SW480 (cell line): ENCODE data around the gene VPREB1.
"Not testable (repeated sequence)": the region's sequence is repeated elsewhere in the genome, so short reads cannot be mapped to it uniquely, and the experiment has no call there.

Experiments used
- DNase-seq: peaks from one replicate; pipeline ENCODE4 v3.0.0-alpha.2; 2016; ENCODE audit warnings: low spot score

Gene VPREB1, protein sequence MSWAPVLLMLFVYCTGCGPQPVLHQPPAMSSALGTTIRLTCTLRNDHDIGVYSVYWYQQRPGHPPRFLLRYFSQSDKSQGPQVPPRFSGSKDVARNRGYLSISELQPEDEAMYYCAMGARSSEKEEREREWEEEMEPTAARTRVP

GRCh38 chr22:22244316-22245250 is at the start of gene VPREB1:
Gene VPREB1 (plus strand): TSS chr22:22244786. CDS start chr22:22244814, 28 bp downstream.
- DNase-seq, result no peak

DNA sequence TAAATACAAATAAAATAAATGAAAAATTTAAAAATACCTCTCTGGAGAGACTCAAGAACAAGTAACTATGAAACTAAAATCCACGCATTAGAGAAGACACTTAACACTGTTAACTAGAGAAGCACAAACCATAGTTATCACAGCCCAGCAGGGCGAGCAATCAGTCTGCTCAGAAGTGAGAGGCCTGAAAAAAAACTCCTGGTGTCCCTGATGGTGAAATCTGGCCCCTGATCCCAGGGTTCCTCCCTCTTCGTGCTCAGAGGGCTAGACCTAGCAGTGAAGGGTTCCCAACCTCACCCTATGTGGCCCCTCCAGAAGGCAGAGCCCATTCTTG is 49.7 kb upstream of the VPREB1 start:
- no peak for DNase-seq

DNA sequence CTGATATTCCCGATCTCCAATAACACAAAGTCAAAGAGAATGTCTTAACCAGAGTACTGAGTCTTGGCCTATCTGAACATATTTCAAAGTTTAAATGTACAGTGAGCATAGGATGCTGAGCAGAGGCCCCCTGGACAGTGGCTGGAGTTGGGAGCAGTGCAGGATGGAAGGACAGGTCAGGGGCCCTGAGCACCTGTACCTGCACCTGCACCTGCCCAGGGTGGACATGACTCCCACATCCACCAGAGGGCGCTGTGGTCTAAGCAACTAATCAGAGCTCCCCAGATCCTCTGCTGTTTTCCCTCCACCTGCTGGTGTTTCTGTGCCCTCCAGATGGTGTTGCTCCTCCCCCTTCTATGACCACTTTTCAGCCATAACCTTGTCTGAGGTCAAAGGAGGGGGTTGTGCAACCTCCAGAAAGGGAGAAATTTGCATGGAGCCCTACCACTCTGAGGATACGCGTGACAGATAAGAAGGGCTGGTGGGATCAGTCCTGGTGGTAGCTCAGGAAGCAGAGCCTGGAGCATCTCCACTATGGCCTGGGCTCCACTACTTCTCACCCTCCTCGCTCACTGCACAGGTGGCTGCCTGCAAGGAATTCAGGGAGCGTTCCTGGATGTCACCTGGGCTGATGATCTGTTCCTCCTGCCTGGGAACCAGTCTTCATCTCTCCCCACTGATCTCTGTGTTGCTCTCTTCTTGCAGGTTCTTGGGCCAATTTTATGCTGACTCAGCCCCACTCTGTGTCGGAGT is 49.1 kb upstream of the VPREB1 start:
- peak; percentile 80 for DNase-seq

GRCh38 chr22:22196018-22196533 is 48.5 kb upstream of the VPREB1 start:
- no peak for DNase-seq

DNA sequence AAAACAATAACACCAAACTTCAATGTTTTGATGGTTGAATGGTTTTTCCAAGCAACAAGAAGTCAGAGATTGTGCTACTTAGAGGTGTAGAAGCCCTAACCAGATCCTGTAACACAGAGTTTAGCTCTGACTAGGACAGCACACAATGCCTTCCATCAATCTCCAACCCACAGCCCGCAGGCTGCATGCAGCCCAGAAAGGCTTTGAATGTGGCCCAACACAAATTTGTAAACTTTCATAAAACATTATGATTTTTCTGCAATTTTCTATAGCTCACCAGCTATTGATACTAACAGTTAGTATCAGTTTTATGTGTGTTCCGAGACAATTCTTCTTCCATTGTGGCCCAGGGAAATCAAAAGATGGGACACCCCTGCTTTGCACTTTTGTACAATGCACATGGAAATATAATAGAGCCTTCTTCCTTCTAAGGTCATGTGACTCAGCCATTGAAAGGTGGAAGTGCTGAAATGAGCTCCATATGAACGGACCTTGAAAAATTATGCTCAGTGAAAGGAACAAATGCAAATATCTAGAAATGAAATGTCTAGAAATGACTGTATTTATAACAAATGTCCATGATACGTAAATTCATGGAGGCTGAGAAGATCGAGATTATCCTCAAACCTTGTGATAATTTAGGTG is 47.6 kb upstream of the VPREB1 start:
- no peak for DNase-seq

DNA sequence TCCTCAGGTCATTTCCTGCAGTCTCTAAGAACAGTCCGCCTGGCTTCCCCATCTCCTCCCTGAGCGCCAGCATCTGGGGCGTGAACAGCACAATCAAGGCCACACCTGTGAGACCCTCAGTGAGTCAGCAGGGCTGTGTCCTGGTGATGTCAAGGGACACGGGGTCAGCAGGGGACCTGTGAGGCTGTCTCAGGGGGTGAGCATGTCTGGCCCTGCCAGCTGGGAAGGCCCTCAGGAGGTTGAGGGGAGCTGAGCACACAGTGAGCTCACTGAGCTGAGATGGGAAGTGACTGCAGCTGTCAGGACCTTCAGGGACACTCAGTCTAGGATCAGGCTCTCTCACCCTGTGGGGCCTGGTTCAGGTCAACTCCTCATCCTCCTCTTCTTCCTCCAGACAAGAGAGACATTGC is 46.6 kb upstream of the VPREB1 start:
- no peak for DNase-seq

DNA sequence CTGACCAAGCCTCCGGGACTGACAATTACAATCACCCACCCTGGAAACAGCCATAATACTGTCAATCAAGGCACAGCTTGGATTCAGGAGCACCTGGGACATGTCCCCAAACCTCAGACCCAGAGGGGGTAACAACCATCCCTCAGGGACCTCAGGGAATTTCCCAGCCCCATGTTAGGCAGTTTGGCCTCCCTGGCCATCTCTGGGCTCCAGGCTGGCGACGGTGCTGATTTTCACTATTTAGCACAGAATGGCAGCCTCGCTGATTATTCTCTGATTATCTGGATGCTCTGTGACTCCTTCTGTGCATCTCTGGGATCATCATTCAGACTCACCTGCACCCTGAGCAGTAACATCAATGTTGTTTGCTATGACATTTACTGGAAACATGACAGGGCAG is 45.8 kb upstream of the VPREB1 start:
- no peak for DNase-seq

DNA sequence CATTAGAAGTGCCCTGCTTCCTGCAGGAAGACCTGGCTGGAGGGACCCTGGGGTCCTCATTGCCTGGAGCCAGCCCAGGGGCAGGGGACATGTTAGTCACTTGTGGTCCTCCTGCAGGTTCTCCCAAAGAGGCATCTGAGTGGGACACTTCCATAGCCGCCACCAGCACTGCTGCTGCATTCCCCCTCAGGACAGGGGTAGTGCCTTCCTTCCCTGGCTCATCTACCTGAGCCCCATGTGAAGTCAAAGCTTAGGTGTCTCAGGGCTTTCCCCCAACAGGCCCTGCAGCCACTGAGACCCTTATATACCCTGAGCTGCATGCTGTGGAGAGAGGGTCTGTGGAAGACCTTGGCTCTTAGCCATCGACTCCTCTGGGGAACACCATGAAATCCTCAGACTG is 45.0 kb upstream of the VPREB1 start:
- no peak for DNase-seq

DNA sequence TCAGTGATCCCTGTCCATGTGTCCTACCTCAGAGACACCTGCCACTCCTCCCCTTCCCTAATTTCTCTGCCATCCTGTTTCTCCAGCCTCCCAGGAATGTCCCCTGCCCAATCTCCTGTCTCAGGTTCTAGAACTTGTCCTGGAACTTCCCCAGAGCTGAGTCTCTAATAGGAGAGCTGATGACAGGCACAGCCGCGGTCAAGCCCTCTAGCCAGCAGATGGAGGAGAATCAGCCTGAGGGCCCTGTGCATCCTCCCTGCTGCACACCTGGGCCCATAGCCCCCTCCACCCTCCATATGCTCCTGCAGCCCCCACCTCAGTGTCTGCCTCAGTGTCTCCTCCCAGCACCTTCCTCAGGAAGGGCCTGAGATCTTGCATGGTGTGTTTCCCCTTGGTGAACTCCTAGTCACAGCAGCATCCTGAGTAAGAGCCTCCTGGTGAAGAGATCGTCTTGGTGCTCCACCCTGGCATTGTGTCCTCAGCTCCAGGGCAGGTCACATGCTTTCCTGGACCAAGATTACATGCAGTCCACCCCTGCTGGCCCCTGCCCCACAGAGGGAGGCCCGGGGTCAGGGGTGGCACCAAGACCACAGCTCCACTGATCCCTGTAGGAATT is 43.9 kb upstream of the VPREB1 start:
- DNase-seq, result no peak

- DNase-seq, result peak; percentile 36
Measured at GRCh38 chr22:22201185-22201929, 43.2 kb upstream of the VPREB1 start.

DNA sequence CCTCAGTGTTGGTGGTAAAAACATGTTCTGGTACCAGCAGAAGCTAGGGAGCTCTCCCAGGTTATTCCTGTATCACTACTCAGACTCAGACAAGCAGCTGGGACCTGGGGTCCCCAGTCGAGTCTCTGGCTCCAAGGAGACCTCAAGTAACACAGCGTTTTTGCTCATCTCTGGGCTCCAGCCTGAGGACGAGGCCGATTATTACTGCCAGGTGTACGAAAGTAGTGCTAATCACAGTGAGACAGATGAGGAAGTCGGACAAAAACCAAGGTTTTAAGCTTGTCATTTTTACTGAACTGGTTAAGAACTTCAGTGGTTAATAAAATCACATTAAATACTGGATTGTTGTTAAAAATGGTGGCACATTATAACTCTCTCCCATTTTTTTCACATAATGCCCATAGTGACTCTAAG is 42.6 kb upstream of the VPREB1 start:
- DNase-seq, result no peak

DNA sequence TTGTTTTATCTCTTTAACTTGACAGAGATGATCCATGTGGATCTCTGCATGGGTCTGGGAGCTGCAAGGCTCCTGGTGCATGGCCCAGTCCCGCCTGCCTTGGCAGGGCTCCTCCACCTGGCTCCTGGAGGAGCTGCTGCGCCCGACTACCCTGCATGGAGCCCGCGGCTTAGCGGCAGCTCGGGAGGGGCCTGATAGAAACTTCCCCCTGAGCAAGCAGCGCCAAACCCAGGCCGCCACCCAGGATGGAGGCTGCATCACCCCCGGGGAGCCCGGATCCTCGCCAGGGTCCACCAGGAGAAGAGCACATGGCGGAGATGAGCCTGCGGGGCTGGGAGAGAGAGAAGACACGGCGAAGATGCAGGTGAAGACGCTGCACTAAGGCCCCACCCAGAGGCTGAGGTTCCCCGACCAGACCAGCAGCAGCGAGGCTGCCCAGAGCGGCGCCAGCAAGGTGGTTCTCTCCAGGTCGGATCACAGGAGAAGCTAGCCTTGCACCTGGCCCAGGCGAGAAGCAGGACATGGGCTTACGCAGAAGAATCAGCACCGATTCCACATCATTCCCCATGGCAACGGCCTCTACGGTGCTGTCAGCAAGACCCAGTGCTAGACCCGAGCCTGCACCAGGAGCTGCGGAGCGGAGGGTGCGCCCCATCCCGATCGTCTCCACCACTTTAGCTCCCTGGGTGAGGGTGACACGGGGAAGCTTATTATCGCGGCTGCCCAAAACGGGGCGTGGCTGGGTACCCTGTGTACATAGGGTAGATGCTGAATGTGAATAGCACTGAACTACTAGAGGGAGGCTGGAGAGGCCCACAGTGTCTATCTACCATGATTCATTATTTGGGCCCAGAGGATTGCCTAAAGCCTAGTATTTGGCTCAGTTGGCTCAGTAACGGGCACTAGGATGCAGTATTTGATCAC is 41.3 kb upstream of the VPREB1 start:
- no peak for DNase-seq

DNA sequence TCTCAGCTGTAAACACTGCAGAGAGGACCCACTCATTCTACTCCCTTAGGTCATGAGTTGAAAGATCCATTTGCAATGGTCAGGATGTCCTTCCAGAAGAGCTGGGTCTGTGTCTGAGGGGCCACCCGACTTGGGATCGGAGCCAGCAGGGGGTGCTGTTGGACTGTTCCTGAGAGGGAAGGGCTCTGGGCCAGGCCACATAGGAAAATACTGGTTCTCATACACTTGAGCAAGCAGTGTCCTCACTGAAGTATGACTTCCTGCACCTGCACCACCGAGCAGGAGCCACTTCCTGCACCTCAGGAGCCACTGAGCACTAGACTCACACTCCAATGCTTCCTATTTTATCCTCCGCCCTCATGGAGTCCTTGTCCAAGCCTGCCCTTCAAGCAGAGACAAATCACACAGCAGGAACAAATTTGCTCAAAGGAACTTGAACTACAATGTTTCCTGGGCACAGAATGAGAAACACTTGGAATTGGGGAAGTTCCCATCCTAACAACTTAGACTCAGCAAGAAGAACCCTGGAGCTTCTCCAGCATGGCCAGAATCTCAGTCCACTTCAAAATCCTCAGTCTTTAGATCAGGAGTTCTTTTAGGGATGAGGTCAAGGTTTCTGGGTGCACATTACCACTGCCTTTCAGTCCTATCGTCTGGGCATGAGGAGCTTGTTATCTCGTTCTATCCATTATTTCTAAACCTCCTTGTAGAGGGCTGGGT is 36.6 kb upstream of the VPREB1 start:
- DNase-seq, result peak; percentile 65

DNA sequence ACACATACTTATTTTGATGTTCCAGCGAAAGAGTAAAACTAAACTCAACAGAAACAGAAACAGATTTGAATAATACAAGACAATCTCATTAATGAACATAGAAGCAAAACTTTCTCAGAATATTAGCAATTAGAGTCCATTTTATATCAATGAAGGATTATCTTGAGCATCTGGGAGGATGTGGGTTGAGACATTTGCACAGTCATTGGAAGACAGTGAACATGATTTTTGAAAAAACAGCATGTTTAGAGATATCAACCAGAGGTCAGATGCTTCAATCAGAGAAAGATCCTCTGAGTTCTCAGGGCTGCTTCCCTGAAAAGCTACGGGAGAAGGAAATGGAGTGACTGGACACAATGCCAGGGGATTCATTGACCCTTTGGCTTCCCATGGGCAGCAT is 35.9 kb upstream of the VPREB1 start:
- no peak for DNase-seq

GRCh38 chr22:22209080-22209640 is 35.4 kb upstream of the VPREB1 start:
- not testable (repeated sequence) for DNase-seq

DNA sequence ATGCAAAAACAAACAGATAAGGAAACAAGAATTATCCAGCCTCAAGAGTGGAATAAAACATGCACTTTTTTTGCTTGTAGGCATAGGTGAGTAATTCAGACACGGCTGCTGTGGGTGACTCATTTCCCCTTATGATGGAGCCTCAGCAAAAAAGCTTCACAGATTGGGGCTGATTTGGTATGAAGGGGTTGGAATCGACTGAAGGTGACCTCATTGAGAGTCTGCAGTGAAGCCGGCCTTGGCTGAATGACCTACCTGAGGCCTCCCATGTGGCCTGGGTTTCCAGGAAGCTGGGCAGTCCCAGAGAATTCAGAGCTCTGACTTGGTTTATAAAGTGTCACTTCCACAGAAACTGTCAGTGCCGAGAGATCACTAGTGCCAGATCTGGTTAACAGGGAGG is 34.2 kb upstream of the VPREB1 start:
- peak; percentile 72 for DNase-seq

DNA sequence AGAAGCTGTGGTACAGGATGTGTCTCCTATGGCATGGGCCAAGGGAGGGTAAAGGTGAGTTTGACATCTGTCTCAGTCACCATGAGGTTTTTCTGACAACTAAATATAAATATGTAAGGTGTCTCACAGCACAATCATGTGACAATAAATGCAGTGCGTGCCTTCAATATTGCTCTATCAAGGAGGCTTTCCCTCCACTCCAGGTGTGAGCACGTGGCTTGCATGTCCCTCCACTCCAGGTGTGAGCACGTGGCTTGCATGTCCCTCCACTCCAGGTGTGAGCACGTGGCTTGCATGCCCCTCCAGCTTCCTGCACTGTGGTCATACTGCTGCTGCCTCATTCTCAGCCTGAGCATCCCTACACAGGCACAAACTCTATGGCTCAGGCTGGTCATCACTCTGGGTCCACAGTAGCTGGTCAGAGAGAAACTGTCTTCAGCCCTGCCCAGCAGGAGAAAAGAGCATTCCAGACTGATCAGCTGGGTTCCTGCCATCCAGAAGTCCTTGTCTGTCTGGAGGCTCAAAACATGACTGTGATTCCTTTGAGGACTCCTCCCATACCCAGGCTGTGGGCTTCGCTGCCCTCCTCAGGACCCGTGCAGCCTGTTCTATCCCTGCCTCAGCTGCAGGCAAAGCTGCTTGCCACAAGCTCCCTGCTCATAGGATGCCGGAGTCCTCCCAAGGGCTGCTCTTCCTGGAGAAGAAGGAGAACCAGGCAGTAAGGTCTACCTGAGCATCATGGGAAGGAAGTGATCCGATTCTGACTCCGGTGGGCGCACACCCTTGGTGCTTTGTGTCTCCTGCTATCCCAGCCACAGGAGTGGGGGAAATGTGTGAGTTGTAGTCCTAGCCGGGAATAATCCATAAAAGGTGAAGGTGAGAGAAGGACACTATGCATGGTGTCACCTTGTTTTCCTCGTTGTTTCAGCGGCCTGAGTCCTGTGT is 33.4 kb upstream of the VPREB1 start:
- DNase-seq, result no peak

- DNase-seq, result no peak
Measured at GRCh38 chr22:22213231-22213630, 31.4 kb upstream of the VPREB1 start.
